HEK293 (cell line): ENCODE data around the gene ZFYVE21.
A peak's percentile ranks its signal among the peaks of the same experiment; 100 is the strongest.

Experiments
- BCL11A ChIP-seq: fragments of 450-650 bp; formaldehyde crosslinking; IDR thresholded peaks from 2 replicates; pipeline ENCODE4 v1.5.1; 2016; ENCODE audit warnings: low read depth, missing biosample characterization, missing genetic modification characterization
- GLIS2 ChIP-seq: fragments of 450-650 bp; formaldehyde crosslinking; IDR thresholded peaks from 2 replicates; pipeline ENCODE4 v1.5.1; 2016; ENCODE audit warnings: missing biosample characterization, missing genetic modification characterization
- OSR2 ChIP-seq: fragments of 450-650 bp; formaldehyde crosslinking; IDR thresholded peaks from 2 replicates; pipeline ENCODE4 v1.5.1; 2016; ENCODE audit warnings: missing biosample characterization, missing genetic modification characterization
- RBAK ChIP-seq: fragments of 450-650 bp; formaldehyde crosslinking; IDR thresholded peaks from 2 replicates; pipeline ENCODE4 v1.5.1; 2016; ENCODE audit warnings: missing biosample characterization, missing genetic modification characterization
- ZBTB10 ChIP-seq: fragments of 450-650 bp; formaldehyde crosslinking; IDR thresholded peaks from 2 replicates; pipeline ENCODE4 v1.5.1; 2016; ENCODE audit warnings: missing biosample characterization, missing genetic modification characterization
- ZBTB44 ChIP-seq: fragments of 450-650 bp; IDR thresholded peaks from 2 replicates; pipeline ENCODE4 v1.5.1; 2018; ENCODE audit warnings: missing biosample characterization, mild to moderate bottlenecking, missing genetic modification characterization
- ZEB2 ChIP-seq: fragments of 450-650 bp; formaldehyde crosslinking; IDR thresholded peaks from 2 replicates; pipeline ENCODE4 v1.5.1; 2016; ENCODE audit warnings: missing biosample characterization, missing genetic modification characterization
- ZFHX2 ChIP-seq: fragments of 450-650 bp; formaldehyde crosslinking; conservative IDR thresholded peaks from 2 replicates; pipeline ENCODE4 v1.5.1; 2016; ENCODE audit warnings: missing biosample characterization, missing genetic modification characterization
- ZFP3 ChIP-seq: fragments of 450-650 bp; formaldehyde crosslinking; IDR thresholded peaks from 2 replicates; pipeline ENCODE4 v1.5.1; 2016; ENCODE audit warnings: low read depth, missing biosample characterization, missing genetic modification characterization
- ZFP69B ChIP-seq: fragments of 450-650 bp; formaldehyde crosslinking; IDR thresholded peaks from 2 replicates; pipeline ENCODE4 v1.5.1; 2016; ENCODE audit warnings: missing biosample characterization, missing genetic modification characterization
- ZIC2 ChIP-seq: fragments of 450-650 bp; formaldehyde crosslinking; IDR thresholded peaks from 2 replicates; pipeline ENCODE4 v1.5.1; 2016; ENCODE audit warnings: missing biosample characterization, missing genetic modification characterization
- ZNF112 ChIP-seq: fragments of 450-650 bp; formaldehyde crosslinking; IDR thresholded peaks from 2 replicates; pipeline ENCODE4 v1.5.0; 2017; ENCODE audit warnings: missing biosample characterization, missing genetic modification characterization
- ZNF121 ChIP-seq: fragments of 450-650 bp; formaldehyde crosslinking; IDR thresholded peaks from 2 replicates; pipeline ENCODE4 v1.5.1; 2016; ENCODE audit warnings: missing biosample characterization, missing genetic modification characterization
- ZNF16 ChIP-seq: fragments of 450-650 bp; formaldehyde crosslinking; IDR thresholded peaks from 2 replicates; pipeline ENCODE4 v1.5.1; 2016; ENCODE audit warnings: low read depth, missing biosample characterization, missing genetic modification characterization
- ZNF175 ChIP-seq: fragments of 450-650 bp; formaldehyde crosslinking; IDR thresholded peaks from 2 replicates; pipeline ENCODE4 v1.5.1; 2016; ENCODE audit warnings: missing biosample characterization, missing genetic modification characterization
- ZNF214 ChIP-seq: fragments of 450-650 bp; formaldehyde crosslinking; IDR thresholded peaks from 2 replicates; pipeline ENCODE4 v1.5.1; 2017; ENCODE audit warnings: missing biosample characterization, mild to moderate bottlenecking, missing genetic modification characterization, borderline replicate concordance
- ZNF223 ChIP-seq: fragments of 450-650 bp; formaldehyde crosslinking; IDR thresholded peaks from 2 replicates; pipeline ENCODE4 v1.5.1; 2016; ENCODE audit warnings: missing biosample characterization, missing genetic modification characterization
- ZNF239 ChIP-seq: fragments of 450-650 bp; formaldehyde crosslinking; IDR thresholded peaks from 2 replicates; pipeline ENCODE4 v1.5.1; 2016; ENCODE audit warnings: missing biosample characterization, missing genetic modification characterization
- ZNF24 ChIP-seq: fragments of 450-650 bp; formaldehyde crosslinking; IDR thresholded peaks from 2 replicates; pipeline ENCODE4 v1.5.1; 2016; ENCODE audit warnings: missing biosample characterization, missing genetic modification characterization
- ZNF324 ChIP-seq: fragments of 450-650 bp; formaldehyde crosslinking; IDR thresholded peaks from 2 replicates; pipeline ENCODE4 v1.5.1; 2016; ENCODE audit warnings: missing biosample characterization, missing genetic modification characterization
- ZNF391 ChIP-seq: fragments of 450-650 bp; formaldehyde crosslinking; IDR thresholded peaks from 2 replicates; pipeline ENCODE4 v1.5.1; 2016; ENCODE audit warnings: low read depth, missing biosample characterization, missing genetic modification characterization, borderline replicate concordance
- ZNF416 ChIP-seq: fragments of 450-650 bp; formaldehyde crosslinking; IDR thresholded peaks from 2 replicates; pipeline ENCODE4 v1.5.1; 2016; ENCODE audit warnings: missing biosample characterization, missing genetic modification characterization
- ZNF423 ChIP-seq: fragments of 450-650 bp; formaldehyde crosslinking; IDR thresholded peaks from 2 replicates; pipeline ENCODE4 v1.5.1; 2016; ENCODE audit warnings: missing biosample characterization, missing genetic modification characterization
- ZNF521 ChIP-seq: fragments of 450-650 bp; formaldehyde crosslinking; IDR thresholded peaks from 2 replicates; pipeline ENCODE4 v1.5.1; 2017; ENCODE audit warnings: missing biosample characterization, mild to moderate bottlenecking, missing genetic modification characterization
- ZNF548 ChIP-seq: fragments of 450-650 bp; formaldehyde crosslinking; IDR thresholded peaks from 2 replicates; pipeline ENCODE4 v1.5.1; 2016; ENCODE audit warnings: missing biosample characterization, missing genetic modification characterization
- ZNF571 ChIP-seq: fragments of 450-650 bp; formaldehyde crosslinking; IDR thresholded peaks from 2 replicates; pipeline ENCODE4 v1.5.0; 2017; ENCODE audit warnings: missing biosample characterization, missing genetic modification characterization
- ZNF580 ChIP-seq: fragments of 450-650 bp; formaldehyde crosslinking; IDR thresholded peaks from 2 replicates; pipeline ENCODE4 v1.5.1; 2016; ENCODE audit warnings: missing biosample characterization, missing genetic modification characterization
- ZNF585B ChIP-seq: fragments of 450-650 bp; formaldehyde crosslinking; IDR thresholded peaks from 2 replicates; pipeline ENCODE4 v1.5.1; 2016; ENCODE audit warnings: missing biosample characterization, missing genetic modification characterization
- ZNF596 ChIP-seq: fragments of 450-650 bp; IDR thresholded peaks from 2 replicates; pipeline ENCODE4 v1.5.0; 2018; ENCODE audit warnings: missing biosample characterization, mild to moderate bottlenecking, missing genetic modification characterization, moderate library complexity
- ZNF629 ChIP-seq: fragments of 450-650 bp; formaldehyde crosslinking; IDR thresholded peaks from 2 replicates; pipeline ENCODE4 v1.5.1; 2017; ENCODE audit warnings: missing biosample characterization, missing genetic modification characterization
- ZNF639 ChIP-seq: fragments of 450-650 bp; formaldehyde crosslinking; IDR thresholded peaks from 2 replicates; pipeline ENCODE4 v1.5.1; 2016; ENCODE audit warnings: missing biosample characterization, missing genetic modification characterization
- ZNF660 ChIP-seq: fragments of 450-650 bp; IDR thresholded peaks from 2 replicates; pipeline ENCODE4 v1.5.1; 2018; ENCODE audit warnings: missing biosample characterization, mild to moderate bottlenecking, missing genetic modification characterization
- ZNF664 ChIP-seq: fragments of 450-650 bp; formaldehyde crosslinking; IDR thresholded peaks from 2 replicates; pipeline ENCODE4 v1.5.1; 2016; ENCODE audit warnings: missing biosample characterization, missing genetic modification characterization
- ZNF670 ChIP-seq: fragments of 450-650 bp; formaldehyde crosslinking; IDR thresholded peaks from 2 replicates; pipeline ENCODE4 v1.5.1; 2016; ENCODE audit warnings: missing biosample characterization, missing genetic modification characterization, low read depth
- ZNF677 ChIP-seq: fragments of 450-650 bp; IDR thresholded peaks from 2 replicates; pipeline ENCODE4 v1.5.0; 2018; ENCODE audit warnings: missing biosample characterization, mild to moderate bottlenecking, missing genetic modification characterization, moderate library complexity
- ZNF837 ChIP-seq: fragments of 450-650 bp; formaldehyde crosslinking; IDR thresholded peaks from 2 replicates; pipeline ENCODE4 v1.5.1; 2016; ENCODE audit warnings: missing biosample characterization, missing genetic modification characterization
- ZSCAN30 ChIP-seq: fragments of 450-650 bp; IDR thresholded peaks from 2 replicates; pipeline ENCODE4 v1.5.1; 2018; ENCODE audit warnings: missing biosample characterization, mild to moderate bottlenecking, missing genetic modification characterization, moderate library complexity
- ZXDB ChIP-seq: fragments of 450-650 bp; formaldehyde crosslinking; IDR thresholded peaks from 2 replicates; pipeline ENCODE4 v1.5.1; 2016; ENCODE audit warnings: missing biosample characterization, missing genetic modification characterization

The ZFYVE21 gene

GRCh38 chr14:103716091-103716801, 636 bp downstream of the ZFYVE21 start (continued):
- TF ChIP-seq ZNF223 (tag by site-specific recombination) (no peak), ZFP3 (tag by site-specific recombination) (no peak), ZNF548 (tag by site-specific recombination) (no peak), ZNF16 (tag by site-specific recombination) (no peak), ZNF670 (tag by site-specific recombination) (no peak), GLIS2 (tag by site-specific recombination) (peak; percentile 81), ZNF175 (tag by site-specific recombination) (no peak), OSR2 (no peak), ZNF391 (tag by site-specific recombination) (no peak), RBAK (no peak), ZNF629 (no peak), ZNF660 (tag by site-specific recombination) (0 out of 2 replicates have a peak, but pooled peaks have one; percentile 0), ZNF423 (tag by site-specific recombination) (no peak), ZNF324 (tag by site-specific recombination) (no peak), ZNF214 (tag by site-specific recombination) (no peak), ZNF837 (no peak), ZSCAN30 (no peak), ZNF521 (no peak), ZNF596 (tag by site-specific recombination) (no peak), ZNF664 (tag by site-specific recombination) (no peak), ZNF639 (tag by site-specific recombination) (no peak), ZXDB (tag by site-specific recombination) (0 out of 2 replicates have a peak, but pooled peaks have one; percentile 29), ZEB2 (tag by site-specific recombination) (peak; percentile 54), ZBTB10 (no peak), ZNF571 (tag by site-specific recombination) (no peak), ZNF677 (tag by site-specific recombination) (no peak), BCL11A (tag by site-specific recombination) (0 out of 2 replicates have a peak, but pooled peaks have one; percentile 5), ZNF112 (tag by site-specific recombination) (no peak), ZNF24 (no peak), ZIC2 (tag by site-specific recombination) (peak; percentile 71), ZNF121 (tag by site-specific recombination) (no peak), ZNF416 (no peak), ZNF239 (tag by site-specific recombination) (no peak), ZFHX2 (tag by site-specific recombination) (peak; percentile 76), ZFP69B (tag by site-specific recombination) (no peak), ZNF585B (no peak), ZBTB44 (tag by site-specific recombination) (no peak), ZNF580 (tag by site-specific recombination) (no peak)
